A549 (cell line): ENCODE results near the gene SF3A2.

Source experiments
- BHLHE40 ChIP-seq: IDR thresholded peaks from 2 replicates; pipeline ENCODE4 v1.6.1; 2012; ENCODE audit warnings: low read depth, low read length, inconsistent platforms
- CTCF ChIP-seq: fragments of >200 bp; sonication (Bioruptor Twin); formaldehyde crosslinking; IDR thresholded peaks from 3 replicates; pipeline ENCODE4 v1.5.1; 2016
- ELK1 ChIP-seq: fragments of 150-350 bp; IDR thresholded peaks from 2 replicates; pipeline ENCODE4 v1.6.1; 2014; ENCODE audit warnings: low read depth, mild to moderate bottlenecking, low read length
- HDAC2 ChIP-seq: fragments of 200-600 bp; sonication (generic); IDR thresholded peaks from 2 replicates; pipeline ENCODE4 v1.6.1; 2016
- KDM1A ChIP-seq: fragments of 200-600 bp; sonication (generic); IDR thresholded peaks from 2 replicates; pipeline ENCODE4 v1.6.1; 2016; ENCODE audit warnings: low read depth, mild to moderate bottlenecking
- KDM5A ChIP-seq: fragments of 200-600 bp; sonication (generic); IDR thresholded peaks from 2 replicates; pipeline ENCODE4 v1.6.1; 2016; ENCODE audit warnings: antibody characterized with exemption, mild to moderate bottlenecking
- MYC ChIP-seq: IDR thresholded peaks from 2 replicates; pipeline ENCODE4 v1.6.1; 2012; ENCODE audit warnings: mild to moderate bottlenecking, inconsistent platforms, low read length, improper control_type of control experiment, borderline replicate concordance
- PHF8 ChIP-seq: fragments of 200-600 bp; sonication (generic); IDR thresholded peaks from 2 replicates; pipeline ENCODE4 v1.6.1; 2016; ENCODE audit warnings: low read depth, mild to moderate bottlenecking, antibody characterized with exemption, moderate library complexity, borderline replicate concordance
- POLR2A ChIP-seq: IDR thresholded peaks from 2 replicates; pipeline ENCODE4 v1.6.1; 2012; ENCODE audit warnings: mild to moderate bottlenecking, low read length
- RAD21 ChIP-seq, 2 experiments: fragments of >200 bp in 1 of 2; sonication (Bioruptor Twin) in 1 of 2; formaldehyde crosslinking in 1 of 2; IDR thresholded peaks in 1 of 2; conservative IDR thresholded peaks in 1 of 2; 2 replicates in 1 of 2; 3 replicates in 1 of 2; pipeline ENCODE4 v1.6.1; 2012 to 2018; ENCODE audit warnings: inconsistent platforms in 1 of 2
- RCOR1 ChIP-seq: fragments of 150-350 bp; IDR thresholded peaks from 2 replicates; pipeline ENCODE4 v1.6.1; 2014; ENCODE audit warnings: antibody characterized with exemption, low read length, low read depth
- REST ChIP-seq: fragments of 200-600 bp; sonication (generic); IDR thresholded peaks from 2 replicates; pipeline ENCODE4 v1.6.1; 2016; ENCODE audit warnings: antibody characterized with exemption, mild to moderate bottlenecking, moderate library complexity
- SREBF2 ChIP-seq: fragments of 450-650 bp; IDR thresholded peaks from 2 replicates; pipeline ENCODE4 v1.6.1; 2014; ENCODE audit warnings: mild to moderate bottlenecking, moderate library complexity

- TF ChIP-seq BHLHE40 (no peak), CTCF (no peak), POLR2A (no peak), RCOR1 (no peak), KDM1A (no peak), MYC (no peak), ELK1 (no peak), PHF8 (no peak), HDAC2 (no peak), RAD21 (conservative IDR thresholded peaks at IDR 0.05 in 1 of 2, IDR thresholded peaks at IDR 0.05 in 1 of 2) (no peak), SREBF2 (no peak), KDM5A (no peak), REST (no peak)
These were observed 43.8 kb upstream of the SF3A2 start for GRCh38 chr19:2192862-2193261.
